H1 (cell line): Measurements from ENCODE around the gene FBXO30. TPM values are rescaled to one million over a fixed set of nuclear protein-coding genes. Genes with fewer than 3 reads are reported as not detected.

Experiments
- CTCF ChIA-PET: fragments of 300-600 bp; sonication (Branson Sonifier 250); formaldehyde crosslinking; loops from one replicate; lab custom pipeline; 2021; ENCODE audit not compliant: partially characterized antibody; lab: Charles Lee
- POLR2A ChIA-PET: fragments of 300-600 bp; sonication (Branson Sonifier 250); formaldehyde crosslinking; loops from one replicate; lab custom pipeline; 2021; ENCODE audit warnings: inconsistent platforms; ENCODE audit not compliant: partially characterized antibody; lab: Charles Lee
- DNase-seq, 2 experiments: peaks; one replicate each; pipeline versions ENCODE4 v3.0.0 to v3.0.0-alpha.2; 2010 to 2022; ENCODE audit warnings: low spot score in 2 of 2, low read depth in 1 of 2, mixed read lengths in 1 of 2
- FAIRE-seq: peaks from 2 replicates; lab custom pipeline; 2011; peaks lifted over from hg19 to GRCh38; lab: Jason Lieb, UNC
- H2AFZ ChIP-seq: 2 replicates; pipeline ENCODE4 v1.8.1; 2012; ENCODE audit warnings: low read length, inconsistent platforms
- H2AK5ac ChIP-seq: 2 replicates; pipeline ENCODE4 v1.6.1; 2013; ENCODE audit warnings: low read depth, low read length
- H2BK120ac ChIP-seq: replicated peaks from 2 replicates; pipeline ENCODE3; 2013; ENCODE audit warnings: low read depth, low read length, inconsistent platforms
- H2BK12ac ChIP-seq: 2 replicates; pipeline ENCODE4 v1.6.1; 2013; ENCODE audit warnings: low read depth, low read length
- H2BK15ac ChIP-seq: 2 replicates; pipeline ENCODE4 v1.6.1; 2013; ENCODE audit warnings: low read length
- H2BK20ac ChIP-seq: 2 replicates; pipeline ENCODE4 v1.6.1; 2013; ENCODE audit warnings: low read length
- H2BK5ac ChIP-seq: 2 replicates; pipeline ENCODE4 v1.6.1; 2013; ENCODE audit warnings: low read depth, low read length
- H3K14ac ChIP-seq: 2 replicates; pipeline ENCODE4 v1.6.1; 2013; ENCODE audit warnings: inconsistent platforms; ENCODE audit not compliant: insufficient read length
- H3K18ac ChIP-seq: 2 replicates; pipeline ENCODE4 v1.6.1; 2013; ENCODE audit warnings: low read length; ENCODE audit errors: extremely low read depth
- H3K23ac ChIP-seq: 2 replicates; pipeline ENCODE4 v1.6.1; 2013; ENCODE audit warnings: inconsistent platforms; ENCODE audit not compliant: insufficient read length
- H3K23me2 ChIP-seq: 2 replicates; pipeline ENCODE4 v1.6.1; 2013; ENCODE audit warnings: low read depth, low read length
- H3K27ac ChIP-seq: 2 replicates; pipeline ENCODE4 v1.6.1; 2011; ENCODE audit warnings: low read depth, low read length, inconsistent platforms
- H3K27me3 ChIP-seq, 4 experiments: replicated peaks in 1 of 4; 1 replicate in 1 of 4; 2 replicates in 3 of 4; pipeline versions ENCODE4 v1.6.1 to v1.8.1; 2011 to 2013; ENCODE audit warnings: low read length in 3 of 4, mild to moderate bottlenecking in 3 of 4, inconsistent platforms in 2 of 4, mixed read lengths in 2 of 4, moderate library complexity in 1 of 4; ENCODE audit not compliant: control insufficient read depth in 3 of 4, insufficient read depth in 3 of 4; ENCODE audit errors: extremely low read depth in 1 of 4
- H3K36me3 ChIP-seq, 4 experiments: 2 replicates each; pipeline versions ENCODE4 v1.6.1 to v1.8.1; 2011 to 2013; ENCODE audit warnings: mild to moderate bottlenecking in 4 of 4, low read length in 3 of 4, moderate library complexity in 2 of 4, control low read depth in 1 of 4, inconsistent platforms in 1 of 4; ENCODE audit not compliant: insufficient read depth in 4 of 4, control insufficient read depth in 2 of 4
- H3K4ac ChIP-seq: replicated peaks from 2 replicates; pipeline ENCODE3; 2013; ENCODE audit warnings: low read length, low read depth, mixed read lengths, inconsistent platforms; ENCODE audit not compliant: insufficient read length
- H3K4me1 ChIP-seq, 4 experiments: replicated peaks in 1 of 4; 1 replicate in 1 of 4; 2 replicates in 3 of 4; pipeline versions ENCODE4 v1.6.1 to v1.8.1; 2011 to 2013; ENCODE audit warnings: low read length in 3 of 4, inconsistent platforms in 2 of 4, mixed read lengths in 1 of 4; ENCODE audit not compliant: insufficient read depth in 4 of 4, control insufficient read depth in 3 of 4
- H3K4me2 ChIP-seq, 2 experiments: 2 replicates each; pipeline versions ENCODE4 v1.6.1 to v1.8.1; 2011 to 2013; ENCODE audit warnings: low read depth in 2 of 2, low read length in 2 of 2, control low read depth in 1 of 2, inconsistent platforms in 1 of 2, mild to moderate bottlenecking in 1 of 2; ENCODE audit not compliant: insufficient read depth in 1 of 2
- H3K4me3 ChIP-seq, 4 experiments: fragments of 200-600, 300-600 bp in 1 of 4; sonication (generic), shearing (Covaris generic), sonication (Bioruptor Twin) in 1 of 4; 2 replicates each; pipeline versions ENCODE4 v1.5.1 to v1.8.1; 2011 to 2016; ENCODE audit warnings: low read length in 4 of 4, low read depth in 3 of 4, control low read depth in 2 of 4, inconsistent platforms in 2 of 4, mild to moderate bottlenecking in 2 of 4, mixed read lengths in 1 of 4, moderate library complexity in 1 of 4; ENCODE audit not compliant: insufficient read depth in 2 of 4; ENCODE audit errors: extremely low read depth in 1 of 4
- H3K56ac ChIP-seq: replicated peaks from 2 replicates; pipeline ENCODE3; 2013; ENCODE audit warnings: low read depth, mild to moderate bottlenecking, mixed read lengths, low read length, inconsistent platforms; ENCODE audit not compliant: insufficient read length
- H3K79me1 ChIP-seq: 2 replicates; pipeline ENCODE4 v1.6.1; 2013; ENCODE audit warnings: low read depth, low read length, control low read depth
- H3K79me2 ChIP-seq, 2 experiments: 2 replicates each; pipeline versions ENCODE4 v1.6.1 to v1.8.1; 2012 to 2013; ENCODE audit warnings: low read length in 2 of 2, mild to moderate bottlenecking in 2 of 2, inconsistent platforms in 1 of 2; ENCODE audit not compliant: insufficient read depth in 2 of 2, control insufficient read depth in 1 of 2
- H3K9ac ChIP-seq, 4 experiments: replicated peaks in 1 of 4; 1 replicate in 1 of 4; 2 replicates in 3 of 4; pipeline versions ENCODE4 v1.6.1 to v1.8.1; 2011 to 2013; ENCODE audit warnings: low read depth in 3 of 4, low read length in 3 of 4, control low read depth in 2 of 4, mild to moderate bottlenecking in 2 of 4, moderate library complexity in 2 of 4, inconsistent platforms in 1 of 4; ENCODE audit errors: extremely low read depth in 1 of 4
- H3K9me3 ChIP-seq, 2 experiments: 2 replicates each; pipeline versions ENCODE4 v1.6.1 to v1.8.1; 2012 to 2013; ENCODE audit warnings: mild to moderate bottlenecking in 2 of 2, moderate library complexity in 2 of 2, control low read depth in 1 of 2, inconsistent platforms in 1 of 2, low read depth in 1 of 2, low read length in 1 of 2, mixed read lengths in 1 of 2; ENCODE audit not compliant: insufficient read depth in 2 of 2
- H4K20me1 ChIP-seq, 2 experiments: replicated peaks in 1 of 2; 2 replicates each; pipeline versions ENCODE3 to v1.8.1; 2011 to 2013; ENCODE audit warnings: inconsistent platforms in 2 of 2, low read length in 2 of 2, mild to moderate bottlenecking in 1 of 2; ENCODE audit not compliant: insufficient read depth in 2 of 2, control insufficient read depth in 1 of 2
- H4K5ac ChIP-seq: 2 replicates; pipeline ENCODE4 v1.6.1; 2013; ENCODE audit warnings: low read length, low read depth, mixed read lengths, inconsistent platforms; ENCODE audit not compliant: insufficient read length
- H4K8ac ChIP-seq: 2 replicates; pipeline ENCODE4 v1.8.0; 2013; ENCODE audit warnings: mild to moderate bottlenecking, moderate library complexity, low read length, inconsistent platforms; ENCODE audit not compliant: insufficient read depth; ENCODE audit errors: extremely low read depth
- H4K91ac ChIP-seq: replicated peaks from 2 replicates; pipeline ENCODE3; 2013; ENCODE audit warnings: low read length, mixed read lengths, inconsistent platforms; ENCODE audit not compliant: insufficient read length
- ATF3 ChIP-seq: IDR thresholded peaks from 2 replicates; pipeline ENCODE4 v1.6.1; 2011; ENCODE audit warnings: low read depth, mild to moderate bottlenecking, low read length; ENCODE audit not compliant: insufficient read depth
- BCL11A ChIP-seq, 2 experiments: IDR thresholded peaks; one replicate each; pipeline ENCODE4 v1.6.1; 2011; ENCODE audit warnings: low read depth in 2 of 2, low read length in 2 of 2, mild to moderate bottlenecking in 2 of 2
- E2F6 ChIP-seq: IDR thresholded peaks from 2 replicates; pipeline ENCODE4 v1.6.1; 2012; ENCODE audit warnings: inconsistent platforms
- EGR1 ChIP-seq: IDR thresholded peaks from 2 replicates; pipeline ENCODE4 v1.6.1; 2011; ENCODE audit warnings: low read depth, low read length, borderline replicate concordance
- GTF2F1 ChIP-seq: IDR thresholded peaks from 2 replicates; pipeline ENCODE4 v1.6.1; 2012; ENCODE audit warnings: low read depth, low read length, improper control_type of control experiment, borderline replicate concordance
- HDAC6 ChIP-seq: IDR thresholded peaks from one replicate; pipeline ENCODE4 v1.7.1; 2012; ENCODE audit warnings: low read depth, mild to moderate bottlenecking, inconsistent platforms, low read length, moderate library complexity
- POLR2A ChIP-seq, 2 experiments: IDR thresholded peaks; 1 replicate in 1 of 2; 2 replicates in 1 of 2; pipeline ENCODE4 v1.6.1; 2011; ENCODE audit warnings: low read depth in 2 of 2, low read length in 2 of 2, mild to moderate bottlenecking in 2 of 2; ENCODE audit errors: control extremely low read depth in 1 of 2
- SRF ChIP-seq: IDR thresholded peaks from 2 replicates; pipeline ENCODE4 v1.6.1; 2011; ENCODE audit warnings: mild to moderate bottlenecking, low read depth, low read length, moderate library complexity
- SUZ12 ChIP-seq: fragments of 200-600 bp; sonication (generic); IDR thresholded peaks from 2 replicates; pipeline ENCODE4 v1.6.1; 2012; ENCODE audit warnings: mild to moderate bottlenecking, inconsistent platforms, low read length, moderate library complexity, mixed read lengths
- TAF7 ChIP-seq: optimal IDR thresholded peaks from 2 replicates; pipeline ENCODE3; 2011; ENCODE audit warnings: low read depth, mild to moderate bottlenecking, inconsistent platforms, low read length, moderate library complexity, borderline replicate concordance
- USF2 ChIP-seq: IDR thresholded peaks from 2 replicates; pipeline ENCODE4 v1.6.1; 2011; ENCODE audit warnings: low read length, improper control_type of control experiment
- WGBS, 2 experiments: shearing (Covaris generic) in 1 of 2; methylation state at CpG; one replicate each; pipeline versions ENCODE4 v1.1.6 to v1.1.7; 2013 to 2015; ENCODE audit warnings: low lambda C conversion rate in 2 of 2, mixed read lengths in 2 of 2, inconsistent platforms in 1 of 2, low coverage in 1 of 2, missing lambda C conversion rate in 1 of 2; ENCODE audit not compliant: insufficient replicate concordance in 2 of 2, insufficient coverage in 1 of 2, insufficient read length in 1 of 2; ENCODE audit errors: extremely low coverage in 1 of 2, missing lambda C conversion rate in 1 of 2; 5-methylcytosine and 5-hydroxymethylcytosine counted together
- polyA plus RNA-seq, 7 experiments: library from polyadenylated mRNA; depleted of rRNA in 3 of 7; stranded (reverse) in 5 of 7; unstranded in 2 of 7; fragments of >200 nt in 5 of 7; fragments of 200-250 nt in 2 of 7; gene quantifications; 1 replicate in 5 of 7; 2 replicates in 1 of 7; 4 replicates in 1 of 7; pipeline versions ENCODE4 v1.2.1 to v1.2.3, GENCODE V29; 2011 to 2013; ENCODE audit warnings: missing spikeins in 2 of 7, mixed read lengths in 2 of 7
- total RNA-seq: library from RNA; stranded (reverse); fragmentation: NEBNext Ultra II Directional; extraction: Animal tissue kit (Norgen Biotek cat#: 25700); gene quantifications from 2 replicates; pipeline ENCODE4 v1.2.1, GENCODE V29; 2021

Gene FBXO30
- total and polyA plus RNA-seq, 2 of the 8 experiments (the other 6 are each of a cell fraction or from before 2014, with no cell fraction given) = 3.9 to 18.3 TPM

GRCh38 chr6:145789443-145789842 lies 25.2 kb downstream of the FBXO30 start:
- H3K4ac ChIP-seq = no peak overlapping the region
- H2BK12ac ChIP-seq = no peak overlapping the region
- H2AK5ac ChIP-seq = no peak overlapping the region
- no peak overlapping the region for H3K14ac ChIP-seq
- H3K4me3 ChIP-seq = no peak overlapping the region
- no peak overlapping the region for H2BK5ac ChIP-seq
- no peak overlapping the region for H2BK20ac ChIP-seq
- ChIA-PET POLR2A (interaction anchor here (1.1 to 1.3 kb wide), 2 partner anchors 8 to 54 kb away, joined by 3 to 5 read pairs; partner anchors contain the start of gene EPM2A), CTCF (interaction anchor here (1.2 kb wide), 1 partner anchor 27 kb away, joined by 4 read pairs; no protein-coding TSS in a partner anchor)
- H2AFZ ChIP-seq = no peak overlapping the region
- no peaks in the 10 kb centered on the region for H3K79me1 ChIP-seq
- H3K36me3 ChIP-seq = peaks cover 0 to 11% (median 5%) of the 10 kb centered on the region in 4 experiments; a peak in 3 of 8 replicates
- H3K4me2 ChIP-seq = no peak overlapping the region
- peaks cover 0 to 4% of the 10 kb centered on the region in 2 experiments; a peak in 1 of 4 replicates for H3K79me2 ChIP-seq
- no peaks in the 10 kb centered on the region for H3K4me1 ChIP-seq
- H3K9ac ChIP-seq = no peak overlapping the region
- no peaks in the 10 kb centered on the region for H3K27me3 ChIP-seq
- H4K91ac ChIP-seq = no peak overlapping the region
- no peak overlapping the region for H2BK120ac ChIP-seq
- H3K27ac ChIP-seq = no peak overlapping the region
- H3K23ac ChIP-seq = no peak overlapping the region
- peaks cover 18 to 20% of the 10 kb centered on the region in 2 experiments for H3K9me3 ChIP-seq
- H2BK15ac ChIP-seq = no peak overlapping the region
- no peak for TF ChIP-seq ATF3
- no peak for TF ChIP-seq USF2
- no peak for TF ChIP-seq TAF7
- TF ChIP-seq E2F6 = no peak
- TF ChIP-seq SRF = no peak
- TF ChIP-seq SUZ12 = no peak
- no peak for TF ChIP-seq EGR1
- TF ChIP-seq POLR2A (IDR thresholded peaks at IDR 0.05; ENCODE audit: control extremely low read depth in 1 of 2, low read depth in 2 of 2, low read length in 2 of 2) = no peak
- TF ChIP-seq GTF2F1 = no peak
- no peak for TF ChIP-seq BCL11A (IDR thresholded peaks at IDR 0.05; ENCODE audit: low read depth in 2 of 2, low read length in 2 of 2)
- TF ChIP-seq HDAC6 = no peak
- FAIRE-seq (no peak), DNase-seq (no peak)
- H3K23me2 ChIP-seq = no peaks in the 10 kb centered on the region
- WGBS, 2 experiments = 93% methylated on average over 3 of the region's 3 CpGs; no CpG with 5 or more reads in 1 of the 2 experiments
- no peak overlapping the region for H3K56ac ChIP-seq
- no peak overlapping the region for H4K5ac ChIP-seq
- H4K8ac ChIP-seq = no peak overlapping the region
- no peak overlapping the region for H3K18ac ChIP-seq
- H4K20me1 ChIP-seq = no peaks in the 10 kb centered on the region
